Stimulated activated CD4-positive, alpha-beta T cell treated with anti-CD3 and anti-CD28 coated beads, Interleukin-1b, Interleukin-23, amount 100 ng/mL, for 1 hour (primary cell): Measurements from ENCODE around the gene RSPO4.
"Not testable (repeated sequence)": the region's sequence is repeated elsewhere in the genome, so short reads cannot be mapped to it uniquely, and the experiment has no call there.

ENCODE experiments used
- DNase-seq, 2 donors: peaks; one replicate each; pipeline ENCODE4 v3.0.0-alpha.2; 2020; ENCODE audit warnings: low read depth in 2 of 2

The RSPO4 gene

GRCh38 chr20:1003920-1004697 is 2.0 kb upstream of the RSPO4 start:
- no peak for DNase-seq

DNA sequence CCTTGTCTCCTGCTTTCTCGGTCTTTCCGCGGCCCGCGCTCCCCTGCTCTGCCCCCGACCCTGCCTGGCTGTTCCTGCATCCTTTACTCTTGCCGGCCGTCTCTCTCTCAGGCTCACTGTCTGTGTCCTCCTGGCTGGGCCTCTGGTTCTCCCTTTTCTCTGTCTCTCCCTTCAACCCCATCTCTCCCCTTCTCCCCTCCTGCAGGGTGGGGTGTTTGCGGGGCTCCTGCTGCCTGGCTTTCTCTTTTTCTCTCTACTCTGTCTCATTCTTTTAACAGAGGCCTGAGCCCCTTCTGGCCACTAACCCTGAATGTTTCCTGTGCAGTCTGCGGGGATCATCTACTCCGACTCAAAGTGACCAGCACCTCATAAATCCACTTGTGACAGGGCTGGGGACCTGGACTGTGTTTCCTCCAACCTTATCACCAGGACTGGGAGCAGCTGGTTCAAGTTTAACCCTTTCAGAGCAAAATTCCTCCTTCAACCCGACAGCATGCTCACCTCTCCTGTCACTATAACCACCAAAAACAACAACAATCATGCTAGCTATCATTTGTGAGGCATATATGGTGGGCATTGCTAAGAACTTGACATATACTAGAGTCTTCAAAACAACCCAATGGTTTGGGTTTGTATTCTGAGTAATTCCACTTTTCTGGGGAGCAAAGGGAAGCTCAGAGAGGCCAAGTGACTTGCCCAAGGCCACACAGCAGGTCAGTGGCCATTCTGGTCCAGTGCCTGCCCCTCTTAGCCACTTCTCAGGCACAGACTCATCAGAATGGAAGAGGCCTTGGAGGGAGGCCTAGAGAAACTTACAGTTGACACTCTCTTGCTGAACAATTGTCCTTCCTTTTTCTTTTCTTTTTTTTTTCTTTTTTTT is 811 bp upstream of the RSPO4 start:
- no peak for DNase-seq

DNA sequence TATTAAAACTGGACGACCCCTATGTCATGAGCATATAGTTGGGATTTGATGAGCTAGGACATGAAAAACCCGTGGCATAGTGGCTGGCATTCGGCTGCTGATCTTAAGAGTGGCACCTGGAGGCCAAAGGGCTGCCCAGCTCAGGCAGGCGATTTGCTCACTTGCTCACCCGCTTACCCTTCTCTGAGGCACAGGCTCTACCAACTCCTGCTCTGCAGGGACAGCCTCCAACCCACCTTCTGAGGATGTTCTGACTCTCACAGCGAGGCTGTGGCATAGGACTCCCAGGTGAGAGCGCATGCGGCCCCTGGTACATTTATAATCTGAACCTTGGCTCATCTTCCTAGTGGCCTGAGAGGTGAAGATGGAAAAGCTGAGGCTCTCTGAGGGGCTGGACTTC is 995 bp downstream of the RSPO4 start:
- DNase-seq = no peak

- no peak for DNase-seq
Observed at GRCh38 chr20:998231-998830, 3.8 kb downstream of the RSPO4 start.

GRCh38 chr20:997486-997885 is 4.6 kb downstream of the RSPO4 start:
- no peak for DNase-seq

GRCh38 chr20:997016-997415 is 5.1 kb downstream of the RSPO4 start:
- DNase-seq = no peak

- DNase-seq = no peak
Observed at GRCh38 chr20:995170-995569, 6.9 kb downstream of the RSPO4 start.

DNA sequence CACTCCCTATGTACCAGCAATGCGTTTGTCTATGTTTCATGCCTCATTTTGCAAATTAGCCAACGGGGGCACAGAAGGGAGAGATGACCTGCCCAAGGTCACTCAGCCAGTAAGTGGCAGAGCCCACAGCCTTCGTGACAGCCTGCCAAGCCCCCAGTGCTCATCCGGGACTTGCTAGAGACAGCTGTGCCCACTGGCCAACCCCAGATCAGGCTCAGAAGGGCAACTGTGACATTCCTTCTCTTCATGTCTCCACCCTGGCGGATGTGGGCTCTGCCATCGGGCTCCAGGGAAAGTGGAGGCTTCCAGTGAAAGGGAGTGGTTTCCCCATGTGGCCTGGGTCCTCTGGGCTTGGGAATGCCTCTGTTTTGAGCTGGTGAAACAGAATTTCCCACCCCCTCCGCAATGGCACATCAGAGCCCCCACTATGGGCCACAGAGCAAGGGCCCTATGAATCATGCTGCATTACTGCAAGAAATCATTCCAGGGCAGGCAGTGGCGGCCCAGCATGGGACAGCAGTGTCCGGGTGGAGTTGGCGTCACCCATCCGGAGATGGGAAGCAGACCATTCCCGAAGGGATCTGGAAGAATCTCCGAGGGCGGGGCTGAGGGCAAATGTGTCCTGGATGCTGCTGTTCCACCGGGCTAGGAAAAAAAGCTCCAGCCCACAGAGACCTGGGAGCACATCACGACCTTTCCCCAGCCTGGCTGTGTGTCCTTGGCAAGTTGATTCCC is 9.1 kb downstream of the RSPO4 start:
- DNase-seq = no peak

- no peak for DNase-seq
Observed at GRCh38 chr20:991850-992249, 10.3 kb downstream of the RSPO4 start.

DNA sequence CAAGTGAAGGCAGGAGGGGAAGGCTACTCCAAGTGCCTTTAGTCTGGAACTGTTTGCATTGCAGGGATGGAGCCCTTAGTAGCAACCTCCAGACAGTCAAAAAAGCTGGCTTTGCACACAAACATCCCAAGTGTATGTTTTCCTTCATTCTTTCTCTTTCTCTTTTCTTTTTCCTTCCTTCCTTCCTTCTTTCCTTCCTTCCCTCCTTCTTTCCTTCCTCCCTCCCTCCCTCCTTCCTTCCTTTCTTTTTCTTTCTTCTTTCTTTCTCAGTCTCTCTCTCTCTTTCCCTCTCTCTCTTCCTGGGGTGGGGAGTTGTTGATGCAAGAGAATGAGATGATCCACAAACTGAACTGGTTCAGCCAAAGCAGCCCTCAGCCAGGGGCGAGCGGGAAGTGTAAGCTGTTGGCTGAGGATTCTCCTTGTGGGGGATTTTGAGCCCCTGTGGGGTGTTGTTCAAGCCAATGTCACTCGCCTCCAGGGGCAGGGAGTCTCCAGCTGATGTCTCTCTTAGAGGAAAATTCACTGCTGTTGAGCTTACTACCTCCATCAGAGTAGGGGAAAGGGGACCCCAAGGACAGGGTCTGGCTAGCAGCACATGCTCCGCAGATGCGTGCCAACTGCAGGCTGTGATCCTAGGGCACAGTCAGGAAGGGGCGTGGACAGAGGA is 11.7 kb downstream of the RSPO4 start:
- DNase-seq = no peak

DNA sequence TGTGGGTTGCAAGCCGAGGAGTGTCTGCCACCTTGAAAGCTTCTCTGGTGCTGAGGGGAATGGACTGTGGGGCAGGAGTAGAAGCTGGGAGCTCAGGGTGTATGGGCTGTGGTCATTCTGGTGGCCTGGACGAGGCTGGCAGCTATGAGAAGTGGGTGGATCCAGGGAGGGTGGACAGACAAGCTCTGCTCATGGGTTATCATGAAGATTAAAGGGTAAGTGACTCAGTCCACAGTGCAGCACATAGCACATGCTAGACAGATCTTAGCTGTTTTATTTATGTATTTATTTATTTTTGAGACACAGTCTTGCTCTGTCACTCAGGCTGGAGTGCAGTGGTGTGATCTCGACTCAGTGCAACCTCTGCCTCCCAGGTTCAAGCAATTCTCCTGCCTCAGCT is 13.8 kb downstream of the RSPO4 start:
- DNase-seq = no peak

DNA sequence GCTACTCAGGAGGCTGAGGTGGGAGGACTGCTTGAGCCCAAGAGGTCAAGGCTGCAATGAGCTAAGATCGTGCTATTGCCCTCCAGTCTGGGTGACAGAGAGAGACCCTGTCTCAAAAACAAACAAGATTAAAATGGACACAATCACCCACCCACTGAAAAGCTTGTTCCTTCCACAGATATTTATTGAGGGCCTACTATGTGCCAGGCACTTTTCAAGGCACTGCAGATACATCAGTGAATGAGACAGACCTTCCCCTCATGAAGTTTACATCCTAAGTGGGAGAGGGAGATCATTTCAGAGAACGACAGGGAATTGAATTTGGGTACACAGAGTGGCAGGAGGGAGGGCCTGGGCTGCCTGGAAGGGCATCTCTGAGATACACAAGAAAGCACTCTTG is 14.4 kb downstream of the RSPO4 start:
- no peak for DNase-seq

- DNase-seq = no peak
Observed at GRCh38 chr20:986733-987355, 15.3 kb downstream of the RSPO4 start.

DNA sequence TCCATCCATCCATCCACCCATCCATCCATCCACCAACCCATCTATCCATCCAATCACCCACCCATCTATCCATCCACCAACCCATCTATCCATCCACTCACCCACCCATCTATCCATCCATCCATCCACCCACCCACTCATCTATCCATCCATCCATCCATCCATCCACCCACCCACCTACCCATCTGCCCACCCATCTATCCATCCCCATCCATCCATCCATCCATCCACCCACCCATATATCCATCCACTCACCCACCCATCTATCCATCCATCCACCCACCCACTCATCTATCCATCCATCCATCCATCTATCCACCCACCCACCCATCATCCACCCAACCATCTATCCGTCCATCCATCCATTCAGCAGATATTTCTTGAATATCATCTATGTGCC is 17.1 kb downstream of the RSPO4 start:
- not testable (repeated sequence) for DNase-seq

DNA sequence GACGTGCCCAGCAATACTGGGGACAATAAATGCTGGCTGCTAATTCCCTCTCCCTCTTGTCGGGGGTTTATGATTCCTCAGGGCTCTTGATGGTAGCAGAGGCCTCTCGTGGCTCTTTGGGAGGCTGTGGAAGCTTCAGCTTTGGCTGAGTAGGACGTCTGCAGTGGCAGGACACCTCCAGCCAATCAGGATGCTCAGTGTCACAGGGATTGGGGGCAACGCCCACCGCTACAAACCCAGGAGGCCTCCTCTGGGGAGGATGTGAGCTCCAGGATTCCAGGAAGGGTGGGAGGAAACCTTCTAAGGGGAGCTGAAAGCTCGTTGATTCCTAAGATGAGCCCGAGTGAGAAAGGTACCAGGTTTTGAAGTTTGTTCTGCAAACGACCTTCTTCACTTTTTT is 19.4 kb downstream of the RSPO4 start:
- DNase-seq = no peak

DNA sequence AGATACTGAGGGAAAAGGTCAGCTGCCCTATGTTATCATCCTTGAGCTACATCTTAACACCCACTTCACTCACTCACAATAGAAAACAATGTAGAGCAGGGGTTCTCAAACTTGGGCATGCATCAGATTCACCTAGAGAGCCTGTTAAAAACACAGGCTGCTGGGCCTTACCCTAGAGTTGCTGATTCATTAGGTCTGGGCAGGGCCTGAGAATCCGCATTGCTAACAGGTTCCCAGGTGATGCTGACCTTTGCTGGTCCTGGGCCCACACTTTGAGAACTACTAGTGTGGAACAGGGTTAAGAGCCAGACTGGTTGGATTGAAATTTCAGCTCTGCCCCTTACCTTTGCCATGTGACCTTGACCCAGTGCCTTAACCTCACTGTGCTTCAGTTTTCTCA is 25.1 kb downstream of the RSPO4 start:
- no peak for DNase-seq

DNA sequence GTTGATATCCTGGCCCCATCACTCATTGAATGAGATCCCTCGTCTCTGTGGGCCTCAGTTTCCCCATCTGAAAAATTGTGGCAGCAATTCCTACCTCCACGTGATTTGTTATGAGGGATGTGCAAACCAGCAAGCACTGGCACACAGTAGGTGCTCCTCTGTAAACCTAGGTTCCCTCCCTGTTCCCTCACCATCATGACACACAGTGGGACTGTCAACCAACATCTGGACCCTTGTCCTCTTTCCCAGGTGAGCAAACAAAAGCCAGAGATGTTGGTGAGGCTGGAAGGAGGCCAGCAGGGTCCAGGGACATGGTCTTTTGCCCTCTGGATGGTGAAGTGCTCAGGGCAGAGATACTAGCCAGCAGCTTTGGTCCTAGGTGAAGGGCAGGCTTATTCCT is 26.1 kb downstream of the RSPO4 start:
- no peak for DNase-seq

DNA sequence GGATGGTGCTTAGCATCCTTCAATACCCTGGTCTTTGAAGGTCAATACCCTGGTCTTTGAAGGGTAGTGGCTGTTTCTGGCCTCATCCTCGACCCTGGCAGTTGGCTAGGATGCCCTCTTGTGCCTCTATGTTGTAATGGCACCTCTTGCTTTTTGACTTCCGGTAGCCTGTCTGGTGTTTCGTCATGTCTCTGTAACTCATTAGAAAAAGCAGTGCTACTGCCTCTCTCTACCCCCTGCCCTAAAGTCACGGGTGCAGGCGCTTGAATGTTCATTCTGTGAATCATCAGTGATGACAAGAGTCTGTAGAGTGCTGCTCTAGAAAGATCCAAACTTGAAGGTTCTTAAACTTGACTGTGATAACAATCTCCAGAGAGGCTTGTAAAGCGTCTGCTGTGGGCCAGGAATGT is 28.3 kb downstream of the RSPO4 start:
- no peak for DNase-seq

- no peak for DNase-seq
Observed at GRCh38 chr20:972256-972655, 29.9 kb downstream of the RSPO4 start.

DNA sequence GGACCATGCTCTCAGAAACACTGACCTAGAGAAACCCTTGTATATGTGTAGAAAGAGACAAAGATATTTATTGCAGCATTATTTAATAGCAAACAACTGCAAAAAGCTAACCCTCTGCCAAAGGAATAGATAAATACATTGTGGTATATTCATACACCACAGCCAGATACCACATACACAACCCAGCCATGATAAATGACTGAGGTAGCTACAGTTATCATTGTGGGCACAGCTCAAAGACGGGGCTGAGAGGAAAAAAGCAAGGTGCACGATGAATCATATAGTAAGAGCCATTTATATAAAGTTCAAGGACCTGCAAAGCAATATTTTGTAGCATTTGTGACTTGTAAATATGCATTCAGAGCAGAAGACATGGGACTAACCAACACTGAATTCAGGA is 30.8 kb downstream of the RSPO4 start:
- DNase-seq = no peak

GRCh38 chr20:969868-970267 is 32.2 kb downstream of the RSPO4 start:
- DNase-seq = no peak
